ENCODE measurements around the gene LGR4. TPM values are rescaled to one million over a fixed set of nuclear protein-coding genes. Genes with fewer than 3 reads are reported as not detected.
"Not testable (repeated sequence)": the region's sequence is repeated elsewhere in the genome, so short reads cannot be mapped to it uniquely, and the experiment has no call there.

The LGR4 gene
- total RNA-seq, 1 donor, result 56.1 TPM

DNA sequence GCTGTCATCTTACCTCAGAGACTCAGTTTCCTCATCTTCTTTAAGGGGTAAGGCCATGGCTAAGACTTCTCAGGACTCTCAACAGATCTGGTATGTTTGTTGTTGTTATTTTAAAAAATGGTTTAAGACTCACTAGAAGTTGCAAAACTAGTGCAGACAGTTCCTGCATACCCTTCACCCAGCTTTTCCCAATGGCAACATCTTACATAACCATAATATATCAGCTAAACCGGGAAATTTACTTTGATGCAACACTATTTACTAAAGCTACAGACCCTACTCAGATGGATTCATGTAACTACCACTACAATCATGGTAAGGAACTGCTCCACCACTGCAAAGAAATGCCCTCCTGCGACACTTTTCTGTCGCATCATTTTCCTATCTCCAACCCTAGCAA, 20.4 kb downstream of the LGR4 start:
- H3K4me1 ChIP-seq (ENCODE audit: insufficient read depth, low read length), result peaks cover 43% of the 10 kb centered on the region
- H3K27me3 ChIP-seq (ENCODE audit: insufficient read depth, low read length), result no peaks in the 10 kb centered on the region
- peak overlapping the region; percentile 59 for H3K4me2 ChIP-seq (ENCODE audit: insufficient read depth, low read length)
- DNase-seq (ENCODE audit: insufficient read length, low spot score, missing footprints), result no peak
- peaks cover 67% of the 10 kb centered on the region for H3K79me2 ChIP-seq (ENCODE audit: insufficient read depth, low read length)
- no peak for TF ChIP-seq CTCF (IDR thresholded peaks at IDR 0.05; ENCODE audit: extremely low read depth, low read depth, low read length)
- no peaks in the 10 kb centered on the region for H3K9me3 ChIP-seq (ENCODE audit: low read depth, low read length)
- peak overlapping the region; percentile 24 for H2AFZ ChIP-seq (ENCODE audit: low read length)
- H3K36me3 ChIP-seq (ENCODE audit: insufficient read depth, low read length), result no peaks in the 10 kb centered on the region
- H3K27ac ChIP-seq (ENCODE audit: low read depth, low read length), result peak overlapping the region; percentile 73
- H3K4me3 ChIP-seq (ENCODE audit: insufficient read depth, low read length), result peak overlapping the region; percentile 22
- H4K20me1 ChIP-seq (ENCODE audit: insufficient read depth, low read length), result no peaks in the 10 kb centered on the region

- no peak for DNase-seq (ENCODE audit: insufficient read length, low spot score, missing footprints)
- peak overlapping the region; percentile 73 for H3K27ac ChIP-seq (ENCODE audit: low read depth, low read length)
- H3K4me3 ChIP-seq (ENCODE audit: insufficient read depth, low read length), result no peak overlapping the region
- peaks cover 36% of the 10 kb centered on the region for H3K4me1 ChIP-seq (ENCODE audit: insufficient read depth, low read length)
- no peak for TF ChIP-seq CTCF (IDR thresholded peaks at IDR 0.05; ENCODE audit: extremely low read depth, low read depth, low read length)
- no peaks in the 10 kb centered on the region for H3K9me3 ChIP-seq (ENCODE audit: low read depth, low read length)
- H2AFZ ChIP-seq (ENCODE audit: low read length), result no peak overlapping the region
- peaks cover 63% of the 10 kb centered on the region for H3K79me2 ChIP-seq (ENCODE audit: insufficient read depth, low read length)
- H4K20me1 ChIP-seq (ENCODE audit: insufficient read depth, low read length), result no peaks in the 10 kb centered on the region
- peak overlapping the region; percentile 59 for H3K4me2 ChIP-seq (ENCODE audit: insufficient read depth, low read length)
- no peaks in the 10 kb centered on the region for H3K36me3 ChIP-seq (ENCODE audit: insufficient read depth, low read length)
- no peaks in the 10 kb centered on the region for H3K27me3 ChIP-seq (ENCODE audit: insufficient read depth, low read length)
Measured at GRCh38 chr11:27451244-27451965, 21.2 kb downstream of the LGR4 start.

DNA sequence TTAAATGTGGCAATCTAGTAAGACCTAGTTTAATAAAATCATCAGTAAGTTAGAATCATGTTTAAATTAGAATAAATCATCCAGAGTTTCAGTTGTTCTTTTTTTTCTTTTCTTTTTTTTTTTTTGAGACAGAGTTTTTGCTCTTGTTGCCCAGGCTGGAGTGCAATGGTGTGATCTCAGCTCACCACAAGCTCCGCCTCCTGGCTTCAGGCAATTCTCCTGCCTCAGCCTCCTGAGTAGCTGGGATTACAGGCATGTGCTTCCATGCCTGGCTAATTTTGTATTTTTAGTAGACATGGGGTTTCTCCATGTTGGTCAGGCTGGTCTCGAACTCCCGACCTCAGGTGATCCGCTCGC, 24.4 kb downstream of the LGR4 start:
- H3K79me2 ChIP-seq (ENCODE audit: insufficient read depth, low read length), result peaks cover 58% of the 10 kb centered on the region
- not testable (repeated sequence) for H3K27me3 ChIP-seq (ENCODE audit: insufficient read depth, low read length)
- H3K4me2 ChIP-seq (ENCODE audit: insufficient read depth, low read length), result peak overlapping the region; percentile 10

GRCh38 chr11:27447288-27448183, 25.1 kb downstream of the LGR4 start:
- no peak for DNase-seq (ENCODE audit: insufficient read length, low spot score, missing footprints)
- H3K4me2 ChIP-seq (ENCODE audit: insufficient read depth, low read length), result peak overlapping the region; percentile 10
- peaks cover 25% of the 10 kb centered on the region for H3K4me1 ChIP-seq (ENCODE audit: insufficient read depth, low read length)
- no peaks in the 10 kb centered on the region for H3K36me3 ChIP-seq (ENCODE audit: insufficient read depth, low read length)
- H3K4me3 ChIP-seq (ENCODE audit: insufficient read depth, low read length), result no peak overlapping the region
- H4K20me1 ChIP-seq (ENCODE audit: insufficient read depth, low read length), result peaks cover 11% of the 10 kb centered on the region
- TF ChIP-seq CTCF (IDR thresholded peaks at IDR 0.05; ENCODE audit: extremely low read depth, low read depth, low read length), result no peak
- no peak overlapping the region for H2AFZ ChIP-seq (ENCODE audit: low read length)
- H3K9me3 ChIP-seq (ENCODE audit: low read depth, low read length), result no peaks in the 10 kb centered on the region
- peak overlapping the region; percentile 21 for H3K27ac ChIP-seq (ENCODE audit: low read depth, low read length)
- peaks cover 63% of the 10 kb centered on the region for H3K79me2 ChIP-seq (ENCODE audit: insufficient read depth, low read length)
- H3K27me3 ChIP-seq (ENCODE audit: insufficient read depth, low read length), result no peaks in the 10 kb centered on the region

More for the DNA sequence above, 24.4 kb downstream of the LGR4 start:
- H3K9me3 ChIP-seq (ENCODE audit: low read depth, low read length); H4K20me1 ChIP-seq (ENCODE audit: insufficient read depth, low read length); DNase-seq (ENCODE audit: insufficient read length, low spot score, missing footprints); H3K4me3 ChIP-seq (ENCODE audit: insufficient read depth, low read length); H3K36me3 ChIP-seq (ENCODE audit: insufficient read depth, low read length); H2AFZ ChIP-seq (ENCODE audit: low read length): not testable (repeated sequence)
- H3K4me1 ChIP-seq (ENCODE audit: insufficient read depth, low read length), result peaks cover 25% of the 10 kb centered on the region
- H3K27ac ChIP-seq (ENCODE audit: low read depth, low read length), result peak overlapping the region; percentile 21
